ENCODE results near the gene PCDH7. TPM values are rescaled to one million over a fixed set of nuclear protein-coding genes. Genes with fewer than 3 reads are reported as not detected.

The PCDH7 gene
- total RNA-seq, 1 experiment from 2014 or later, result 1.9 TPM

- Histone ChIP-seq H3K4me2 (ENCODE audit: low read length) (no peak overlapping the region), H4K20me1 (ENCODE audit: low read length) (no peaks in the 10 kb centered on the region), H3K36me3 (ENCODE audit: low read depth, low read length) (no peaks in the 10 kb centered on the region), H3K9me3 (ENCODE audit: low read length) (no peaks in the 10 kb centered on the region), H3K79me2 (ENCODE audit: low read length) (no peaks in the 10 kb centered on the region), H3K27me3 (ENCODE audit: low read length) (no peaks in the 10 kb centered on the region), H3F3A (ENCODE audit: low read length, unreplicated experiment) (no peaks in the 10 kb centered on the region), H3K4me1 (ENCODE audit: insufficient read depth, low read length) (no peaks in the 10 kb centered on the region), H3K9me2 (replicated peaks; ENCODE audit: low read length) (no peaks in the 10 kb centered on the region), H3K9ac (ENCODE audit: low read length) (no peak overlapping the region), H3K4me3 (ENCODE audit: low read length) (no peak overlapping the region), H3K27ac (ENCODE audit: low read length) (no peak overlapping the region), H2AFZ (ENCODE audit: low read length) (no peak overlapping the region)
- ChIA-PET POLR2A (ENCODE audit: unreplicated experiment) (no interaction called here), CTCF (no interaction called here)
- DNase-seq (no peak), ATAC-seq (no peak)
- intact Hi-C loops (cut with micrococcal nuclease), result no loop called here
- TF ChIP-seq EZH2phosphoT487 (IDR thresholded peaks at IDR 0.05; ENCODE audit: borderline replicate concordance, low read length) (no peak), CTCF (conservative IDR thresholded peaks at IDR 0.05; ENCODE audit: low read depth, low read length) (no peak), EZH2 (IDR thresholded peaks at IDR 0.05; ENCODE audit: low read length, unreplicated experiment) (no peak)
- BruUV-seq (replicated peaks), result no TSS peak
Observed at GRCh38 chr4:30746735-30747134, 26.6 kb downstream of the PCDH7 start.

GRCh38 chr4:30753316-30753715 lies 33.1 kb downstream of the PCDH7 start:
- H3K4me2 ChIP-seq (ENCODE audit: low read length), result peak overlapping the region; percentile 26; the same call in 1 of the 2 replicates
- no peaks in the 10 kb centered on the region for H3K36me3 ChIP-seq (ENCODE audit: low read depth, low read length)
- ATAC-seq, result peak; percentile 65
- no peaks in the 10 kb centered on the region for H3K79me2 ChIP-seq (ENCODE audit: low read length)
- H3K4me3 ChIP-seq (ENCODE audit: low read length), result no peak overlapping the region
- no peak overlapping the region for H3K9ac ChIP-seq (ENCODE audit: low read length)
- no peaks in the 10 kb centered on the region for H3F3A ChIP-seq (ENCODE audit: low read length, unreplicated experiment)
- H3K4me1 ChIP-seq (ENCODE audit: insufficient read depth, low read length), result peaks cover 40% of the 10 kb centered on the region
- no peaks in the 10 kb centered on the region for H3K9me2 ChIP-seq (replicated peaks; ENCODE audit: low read length)
- no peaks in the 10 kb centered on the region for H3K27me3 ChIP-seq (ENCODE audit: low read length)
- POLR2A ChIA-PET (ENCODE audit: unreplicated experiment), result no interaction called here
- H3K27ac ChIP-seq (ENCODE audit: low read length), result peak overlapping the region; percentile 20; the same call in 1 of the 2 replicates
- H3K9me3 ChIP-seq (ENCODE audit: low read length), result no peaks in the 10 kb centered on the region
- intact Hi-C loops (cut with micrococcal nuclease), result no loop called here
- peak; percentile 72 for DNase-seq
- BruUV-seq (replicated peaks), result no TSS peak
- TF ChIP-seq EZH2 (IDR thresholded peaks at IDR 0.05; ENCODE audit: low read length, unreplicated experiment) (no peak), EZH2phosphoT487 (IDR thresholded peaks at IDR 0.05; ENCODE audit: borderline replicate concordance, low read length) (no peak)
- H2AFZ ChIP-seq (ENCODE audit: low read length), result no peak overlapping the region
- H4K20me1 ChIP-seq (ENCODE audit: low read length), result no peaks in the 10 kb centered on the region
- CTCF ChIA-PET, result no interaction called here

- CTCF ChIA-PET, result no interaction called here
- ATAC-seq, result no peak
- Histone ChIP-seq H3K4me2 (ENCODE audit: low read length) (no peak overlapping the region), H3K4me3 (ENCODE audit: low read length) (no peak overlapping the region), H2AFZ (ENCODE audit: low read length) (no peak overlapping the region), H3K27me3 (ENCODE audit: low read length) (no peaks in the 10 kb centered on the region), H3F3A (ENCODE audit: low read length, unreplicated experiment) (no peaks in the 10 kb centered on the region), H3K9me3 (ENCODE audit: low read length) (no peaks in the 10 kb centered on the region), H4K20me1 (ENCODE audit: low read length) (no peaks in the 10 kb centered on the region), H3K36me3 (ENCODE audit: low read depth, low read length) (no peaks in the 10 kb centered on the region), H3K9ac (ENCODE audit: low read length) (no peak overlapping the region), H3K27ac (ENCODE audit: low read length) (no peak overlapping the region), H3K79me2 (ENCODE audit: low read length) (no peaks in the 10 kb centered on the region), H3K4me1 (ENCODE audit: insufficient read depth, low read length) (peaks cover 40% of the 10 kb centered on the region), H3K9me2 (replicated peaks; ENCODE audit: low read length) (no peaks in the 10 kb centered on the region)
- POLR2A ChIA-PET (ENCODE audit: unreplicated experiment), result no interaction called here
- intact Hi-C loops (cut with micrococcal nuclease), result no loop called here
- BruUV-seq (replicated peaks), result no TSS peak
- TF ChIP-seq EZH2 (IDR thresholded peaks at IDR 0.05; ENCODE audit: low read length, unreplicated experiment), result no peak
- no peak for TF ChIP-seq CTCF (conservative IDR thresholded peaks at IDR 0.05; ENCODE audit: low read depth, low read length)
- no peak for TF ChIP-seq EZH2phosphoT487 (IDR thresholded peaks at IDR 0.05; ENCODE audit: borderline replicate concordance, low read length)
- peak; percentile 63 for DNase-seq
Observed at GRCh38 chr4:30754021-30754420, 33.9 kb downstream of the PCDH7 start.

Data from PC-3 (cell line).